Measurements from ENCODE around the gene PIK3CB. TPM values are rescaled to one million over a fixed set of nuclear protein-coding genes. Genes with fewer than 3 reads are reported as not detected.

The PIK3CB gene
- total RNA-seq, 1 experiment from 2014 or later: 35.6 TPM

DNA sequence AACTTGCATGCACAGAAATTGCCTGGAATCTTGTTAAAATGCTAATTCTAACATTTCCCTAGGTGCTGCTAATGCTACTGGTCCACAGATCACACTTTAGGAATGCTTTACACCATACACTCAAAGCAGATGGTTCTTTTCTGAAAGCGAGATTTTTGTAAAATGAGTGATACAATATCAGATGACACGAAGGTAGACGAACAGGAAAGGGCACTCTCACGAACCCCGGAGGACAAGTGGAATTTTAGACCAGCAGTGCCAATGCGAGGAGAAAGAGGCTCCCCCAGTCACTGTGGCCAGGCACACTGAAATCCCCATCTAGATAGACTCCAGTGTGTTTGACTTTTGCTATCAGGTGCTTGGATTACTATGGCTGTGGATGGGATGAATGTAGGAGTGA, 205.2 kb downstream of the PIK3CB start:
- no peak overlapping the region for H2AK5ac ChIP-seq (ENCODE audit: insufficient read length, low read length)
- H3K4ac ChIP-seq (ENCODE audit: low read depth, low read length): no peak overlapping the region
- no peak overlapping the region for H3K18ac ChIP-seq (ENCODE audit: insufficient read length, low read depth, low read length)
- no peak overlapping the region for H2BK12ac ChIP-seq (ENCODE audit: insufficient read length, low read depth, low read length)
- H3K9ac ChIP-seq (ENCODE audit: extremely low read depth, insufficient read length, low read length): no peak overlapping the region
- no peak overlapping the region for H2BK15ac ChIP-seq (ENCODE audit: low read depth, low read length)
- TF ChIP-seq, protein P1, sequence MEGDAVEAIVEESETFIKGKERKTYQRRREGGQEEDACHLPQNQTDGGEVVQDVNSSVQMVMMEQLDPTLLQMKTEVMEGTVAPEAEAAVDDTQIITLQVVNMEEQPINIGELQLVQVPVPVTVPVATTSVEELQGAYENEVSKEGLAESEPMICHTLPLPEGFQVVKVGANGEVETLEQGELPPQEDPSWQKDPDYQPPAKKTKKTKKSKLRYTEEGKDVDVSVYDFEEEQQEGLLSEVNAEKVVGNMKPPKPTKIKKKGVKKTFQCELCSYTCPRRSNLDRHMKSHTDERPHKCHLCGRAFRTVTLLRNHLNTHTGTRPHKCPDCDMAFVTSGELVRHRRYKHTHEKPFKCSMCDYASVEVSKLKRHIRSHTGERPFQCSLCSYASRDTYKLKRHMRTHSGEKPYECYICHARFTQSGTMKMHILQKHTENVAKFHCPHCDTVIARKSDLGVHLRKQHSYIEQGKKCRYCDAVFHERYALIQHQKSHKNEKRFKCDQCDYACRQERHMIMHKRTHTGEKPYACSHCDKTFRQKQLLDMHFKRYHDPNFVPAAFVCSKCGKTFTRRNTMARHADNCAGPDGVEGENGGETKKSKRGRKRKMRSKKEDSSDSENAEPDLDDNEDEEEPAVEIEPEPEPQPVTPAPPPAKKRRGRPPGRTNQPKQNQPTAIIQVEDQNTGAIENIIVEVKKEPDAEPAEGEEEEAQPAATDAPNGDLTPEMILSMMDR (conservative IDR thresholded peaks at IDR 0.05): no peak
- no peak overlapping the region for H3K56ac ChIP-seq (ENCODE audit: insufficient read length, low read depth, low read length)
- Mint-ChIP-seq H3K27me3 (ENCODE audit: low read depth) (no peaks in the 10 kb centered on the region), H3K4me3 (no peak overlapping the region), H3K27ac (no peak overlapping the region), H3K9me3 (no peaks in the 10 kb centered on the region), H3K4me1 (peaks cover 0 to 3% of the 10 kb centered on the region in 2 experiments; a peak in 2 of 4 replicates), H3K36me3 (ENCODE audit: insufficient read depth in 1 of 3, low read depth in 3 of 3) (no peaks in the 10 kb centered on the region)
- no peaks in the 10 kb centered on the region for H3K27me3 ChIP-seq (ENCODE audit: insufficient read depth, low read length)
- no peaks in the 10 kb centered on the region for H4K20me1 ChIP-seq (ENCODE audit: control insufficient read depth, insufficient read depth, insufficient read length)
- H2BK20ac ChIP-seq (ENCODE audit: low read depth, low read length, poor library complexity, severe bottlenecking): no peak overlapping the region
- H2AFZ ChIP-seq (ENCODE audit: low read length): no peak overlapping the region
- H3K79me2 ChIP-seq (ENCODE audit: insufficient read depth, low read length): no peaks in the 10 kb centered on the region; the same call in 1 of the 2 replicates
- H3K27ac ChIP-seq (ENCODE audit: insufficient read length, low read depth, low read length): no peak overlapping the region
- H2BK5ac ChIP-seq (ENCODE audit: insufficient read length, low read length): no peak overlapping the region
- H3K14ac ChIP-seq (ENCODE audit: insufficient read depth, low read length): no peak overlapping the region
- no peak overlapping the region for H4K8ac ChIP-seq (replicated peaks; ENCODE audit: insufficient read length, low read depth, low read length)
- no peak for DNase-seq
- H3K23me2 ChIP-seq (ENCODE audit: insufficient read length, low read depth, low read length, poor library complexity, severe bottlenecking): no peaks in the 10 kb centered on the region
- no peak overlapping the region for H4K91ac ChIP-seq (ENCODE audit: insufficient read length, low read depth, low read length)
- no peak overlapping the region for H2BK120ac ChIP-seq (ENCODE audit: low read depth, low read length, poor library complexity, severe bottlenecking)
- H4K5ac ChIP-seq (ENCODE audit: insufficient read length, low read depth, low read length): no peak overlapping the region
- H3K9me3 ChIP-seq (ENCODE audit: control insufficient read depth, low read depth, low read length): no peaks in the 10 kb centered on the region
- H3K4me1 ChIP-seq (ENCODE audit: insufficient read depth, low read length): no peaks in the 10 kb centered on the region
- no peak overlapping the region for H3T11ph ChIP-seq (ENCODE audit: low read length)
- WGBS (ENCODE audit: extremely low coverage, insufficient read length, low lambda C conversion rate): no CpG with 5 or more reads among the region's 6 CpGs
- H3K4me2 ChIP-seq (ENCODE audit: insufficient read depth, insufficient read length, low read length): no peak overlapping the region
- no peaks in the 10 kb centered on the region for H3K79me1 ChIP-seq (ENCODE audit: insufficient read depth, low read depth, low read length, poor library complexity, severe bottlenecking)
- no peak overlapping the region for H3K23ac ChIP-seq (ENCODE audit: insufficient read length, low read depth, low read length)
